ENCODE results near the gene ZFP92.
"Not testable (repeated sequence)": the region's sequence is repeated elsewhere in the genome, so short reads cannot be mapped to it uniquely, and the experiment has no call there.

ZFP92 gene

GRCh38 chrX:153411255-153411987, at the start of gene ZFP92:
Gene ZFP92 (plus strand): TSS chrX:153411472. CDS start chrX:153418323, 6,851 bp downstream.
- no peak for DNase-seq

GRCh38 chrX:153361781-153362397, 49.4 kb upstream of the ZFP92 start:
- DNase-seq: no peak

GRCh38 chrX:153365670-153366069, 45.6 kb upstream of the ZFP92 start:
- no peak for DNase-seq

GRCh38 chrX:153366119-153366518, 45.2 kb upstream of the ZFP92 start:
- no peak for DNase-seq

- no peak for DNase-seq
Observed at GRCh38 chrX:153366878-153367538, 44.3 kb upstream of the ZFP92 start.

- no peak for DNase-seq
Observed at GRCh38 chrX:153370293-153371055, 40.8 kb upstream of the ZFP92 start.

- DNase-seq: no peak
Observed at GRCh38 chrX:153371256-153371655, 40.0 kb upstream of the ZFP92 start.

- no peak for DNase-seq
Observed at GRCh38 chrX:153372949-153373348, 38.3 kb upstream of the ZFP92 start.

GRCh38 chrX:153374426-153374825, 36.8 kb upstream of the ZFP92 start:
- DNase-seq: no peak

- DNase-seq: no peak
Observed at GRCh38 chrX:153375571-153375970, 35.7 kb upstream of the ZFP92 start.

GRCh38 chrX:153377727-153378126, 33.5 kb upstream of the ZFP92 start:
- no peak for DNase-seq

- no peak for DNase-seq
Observed at GRCh38 chrX:153378607-153379006, 32.7 kb upstream of the ZFP92 start.

- no peak for DNase-seq
Observed at GRCh38 chrX:153379508-153379907, 31.8 kb upstream of the ZFP92 start.

- DNase-seq: no peak
Observed at GRCh38 chrX:153379971-153380581, 31.2 kb upstream of the ZFP92 start.

GRCh38 chrX:153380691-153381090, 30.6 kb upstream of the ZFP92 start:
- no peak for DNase-seq

- peak; percentile 77 for DNase-seq
Observed at GRCh38 chrX:153381684-153382532, 29.4 kb upstream of the ZFP92 start.

- no peak for DNase-seq
Observed at GRCh38 chrX:153382563-153383482, 28.4 kb upstream of the ZFP92 start.

- DNase-seq: no peak
Observed at GRCh38 chrX:153384390-153384789, 26.9 kb upstream of the ZFP92 start.

GRCh38 chrX:153384973-153385372, 26.3 kb upstream of the ZFP92 start:
- DNase-seq: not testable (repeated sequence)

- no peak for DNase-seq
Observed at GRCh38 chrX:153386097-153386496, 25.2 kb upstream of the ZFP92 start.

- DNase-seq: no peak
Observed at GRCh38 chrX:153387345-153387744, 23.9 kb upstream of the ZFP92 start.

Data from DMS153 (cell line).